Activated T-cell treated with anti-CD3 and anti-CD28 coated beads, Interleukin-2, amount 50 U/mL, for 48 hours (primary cell): ENCODE results near the gene HSF5.

Experiments
- DNase-seq, 2 experiments: peaks; one replicate each; pipeline ENCODE4 v3.0.0-alpha.2; 2020

The HSF5 gene

GRCh38 chr17:58487589-58488427 is at the start of gene HSF5:
TSS of gene HSF5 (minus strand) at chr17:58488408. CDS start at chr17:58488274, 134 bp downstream.
- peak; percentile 85 to 87 for DNase-seq

- no peak for DNase-seq
Observed at GRCh38 chr17:58537266-58537665, 49.1 kb upstream of the HSF5 start.

GRCh38 chr17:58536542-58536941 is 48.3 kb upstream of the HSF5 start:
- no peak for DNase-seq

GRCh38 chr17:58535431-58535830 is 47.2 kb upstream of the HSF5 start:
- DNase-seq, result no peak

GRCh38 chr17:58534901-58535421 is 46.8 kb upstream of the HSF5 start:
- DNase-seq, result no peak

GRCh38 chr17:58534331-58534730 is 46.1 kb upstream of the HSF5 start:
- no peak for DNase-seq

GRCh38 chr17:58533616-58534188 is 45.5 kb upstream of the HSF5 start:
- DNase-seq, result no peak

GRCh38 chr17:58532555-58532951 is 44.3 kb upstream of the HSF5 start:
- DNase-seq, result no peak

- peak; percentile 61 to 76 for DNase-seq
Observed at GRCh38 chr17:58531661-58532554, 43.7 kb upstream of the HSF5 start.

GRCh38 chr17:58531122-58531521 is 42.9 kb upstream of the HSF5 start:
- no peak for DNase-seq

- DNase-seq, result no peak
Observed at GRCh38 chr17:58530655-58531054, 42.4 kb upstream of the HSF5 start.

GRCh38 chr17:58529275-58529674 is 41.1 kb upstream of the HSF5 start:
- DNase-seq, result no peak

- DNase-seq, result no peak
Observed at GRCh38 chr17:58528443-58528842, 40.2 kb upstream of the HSF5 start.

GRCh38 chr17:58527949-58528348 is 39.7 kb upstream of the HSF5 start:
- DNase-seq, result no peak

GRCh38 chr17:58527306-58527705 is 39.1 kb upstream of the HSF5 start:
- no peak for DNase-seq

- DNase-seq, result no peak
Observed at GRCh38 chr17:58525239-58525638, 37.0 kb upstream of the HSF5 start.

- DNase-seq, result no peak
Observed at GRCh38 chr17:58521680-58522079, 33.5 kb upstream of the HSF5 start.

- DNase-seq, result peak in 1 of 2 experiments; percentile 39
Observed at GRCh38 chr17:58520843-58521430, 32.7 kb upstream of the HSF5 start.

GRCh38 chr17:58517928-58518609 is 29.9 kb upstream of the HSF5 start:
- peak; percentile 99 for DNase-seq

- no peak for DNase-seq
Observed at GRCh38 chr17:58517378-58517927, 29.2 kb upstream of the HSF5 start.

GRCh38 chr17:58516644-58517377 is 28.6 kb upstream of the HSF5 start:
- no peak for DNase-seq
